ENCODE data around the gene NEK4.

NEK4 gene

DNA sequence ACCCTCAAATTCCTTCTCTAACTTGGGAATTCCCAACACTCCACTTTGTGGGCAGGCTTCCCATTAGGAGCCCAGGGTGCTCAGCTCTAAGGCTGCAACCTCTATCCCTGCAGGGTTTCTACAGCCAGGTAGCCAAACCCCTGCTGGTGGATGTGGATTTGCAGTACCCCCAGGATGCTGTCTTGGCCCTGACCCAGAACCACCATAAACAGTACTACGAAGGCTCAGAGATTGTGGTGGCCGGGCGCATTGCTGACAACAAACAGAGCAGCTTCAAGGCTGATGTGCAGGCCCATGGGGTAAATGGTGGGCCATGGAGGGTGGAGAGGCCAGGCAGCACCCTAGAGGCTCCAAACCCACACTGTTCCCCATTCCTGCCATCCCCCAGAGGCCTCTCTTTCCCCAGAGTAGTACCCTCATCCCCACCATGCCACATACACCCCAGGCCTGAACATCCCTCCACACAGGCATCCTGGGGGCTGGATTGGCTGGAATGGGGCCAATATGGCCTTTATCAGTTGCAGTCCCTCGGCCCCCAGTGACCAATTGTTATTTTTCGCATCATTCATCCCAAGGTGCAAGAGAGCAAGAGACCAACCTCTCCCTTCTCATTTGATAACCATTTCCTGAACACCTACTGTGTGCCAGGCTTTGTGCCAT is 14.3 kb upstream of the NEK4 start:
- no peak for TF ChIP-seq CTCF (conservative IDR thresholded peaks at IDR 0.05; ENCODE audit: low read depth, low read length)
- H3K4me3 ChIP-seq (ENCODE audit: low read depth, low read length) = no peak overlapping the region
- DNase-seq (ENCODE audit: low read depth) = no peak

DNA sequence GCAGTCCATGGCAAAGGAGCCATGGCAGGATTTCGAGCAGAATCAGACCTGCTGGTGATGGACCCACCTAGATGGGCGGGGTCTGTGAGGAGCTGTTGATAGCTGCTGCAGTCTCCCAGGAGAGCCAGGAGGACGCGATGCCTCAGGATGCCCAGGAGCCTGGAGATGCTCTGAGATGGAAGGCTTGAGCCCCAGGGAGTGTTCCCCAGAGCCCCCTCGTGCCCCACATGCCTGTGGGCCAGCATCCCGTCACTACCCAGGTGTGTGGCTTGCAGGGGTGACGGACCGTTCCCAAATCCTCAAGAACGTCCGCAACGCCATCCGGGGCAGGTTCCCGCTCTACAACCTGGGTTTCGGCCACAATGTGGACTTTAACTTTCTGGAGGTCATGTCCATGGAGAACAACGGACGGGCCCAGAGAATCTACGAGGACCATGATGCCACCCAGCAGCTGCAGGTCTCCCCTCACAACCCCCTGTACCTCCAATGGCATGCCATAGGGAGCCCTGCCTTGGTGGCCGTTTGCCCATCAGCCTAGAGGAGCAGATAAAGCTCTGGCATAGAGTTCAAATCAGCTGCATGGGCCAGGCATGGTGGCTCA is 13.4 kb upstream of the NEK4 start:
- DNase-seq (ENCODE audit: low read depth) = no peak
- no peak for TF ChIP-seq CTCF (conservative IDR thresholded peaks at IDR 0.05; ENCODE audit: low read depth, low read length)

DNA sequence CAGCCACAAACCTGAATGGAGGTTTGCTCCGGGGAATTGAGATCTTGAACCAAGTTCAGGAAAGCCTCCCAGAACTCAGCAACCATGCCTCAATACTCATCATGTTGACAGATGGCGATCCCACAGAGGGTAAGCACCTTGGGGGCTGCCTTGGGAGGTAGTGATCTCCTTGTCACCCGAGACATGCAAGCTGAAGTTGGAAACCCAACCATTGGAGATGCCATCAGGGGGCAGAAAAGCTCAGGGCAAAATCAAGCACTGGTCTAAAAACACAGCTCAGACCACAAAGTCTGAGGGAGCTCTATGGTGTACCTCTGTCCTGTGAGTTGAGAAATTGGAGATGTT is 12.4 kb upstream of the NEK4 start:
- peak; percentile 27 for TF ChIP-seq CTCF (conservative IDR thresholded peaks at IDR 0.05; ENCODE audit: low read depth, low read length)
- DNase-seq (ENCODE audit: low read depth) = peak; percentile 14
- no peak overlapping the region for H3K4me3 ChIP-seq (ENCODE audit: low read depth, low read length)

More for the DNA sequence above, 13.4 kb upstream of the NEK4 start:
- no peak overlapping the region for H3K4me3 ChIP-seq (ENCODE audit: low read depth, low read length)

- DNase-seq (ENCODE audit: low read depth) = no peak
- TF ChIP-seq CTCF (conservative IDR thresholded peaks at IDR 0.05; ENCODE audit: low read depth, low read length) = no peak
These were observed 11.9 kb upstream of the NEK4 start for GRCh38 chr3:52782412-52783210.

DNA sequence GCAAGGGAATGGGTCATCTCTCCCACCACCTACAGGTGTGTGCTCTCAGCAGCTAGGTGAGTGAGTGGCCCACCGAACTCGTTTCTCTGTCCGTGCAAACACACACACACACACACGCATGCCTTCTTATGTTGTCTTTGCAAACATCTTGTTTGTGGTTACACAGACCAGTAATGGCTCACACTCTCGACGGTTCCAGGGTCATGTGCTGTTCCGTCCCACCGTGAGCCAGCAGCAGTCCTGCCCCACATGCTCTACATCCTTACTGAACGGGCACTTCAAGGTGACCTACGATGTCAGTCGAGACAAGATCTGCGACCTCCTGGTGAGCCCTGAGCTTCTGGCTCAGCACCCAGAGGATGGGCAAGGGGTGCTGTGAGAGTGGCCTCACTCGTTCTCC is 11.0 kb upstream of the NEK4 start:
- no peak overlapping the region for H3K4me3 ChIP-seq (ENCODE audit: low read depth, low read length)

More at GRCh38 chr3:52782412-52783210, 11.9 kb upstream of the NEK4 start:
- H3K4me3 ChIP-seq (ENCODE audit: low read depth, low read length) = no peak overlapping the region

DNA sequence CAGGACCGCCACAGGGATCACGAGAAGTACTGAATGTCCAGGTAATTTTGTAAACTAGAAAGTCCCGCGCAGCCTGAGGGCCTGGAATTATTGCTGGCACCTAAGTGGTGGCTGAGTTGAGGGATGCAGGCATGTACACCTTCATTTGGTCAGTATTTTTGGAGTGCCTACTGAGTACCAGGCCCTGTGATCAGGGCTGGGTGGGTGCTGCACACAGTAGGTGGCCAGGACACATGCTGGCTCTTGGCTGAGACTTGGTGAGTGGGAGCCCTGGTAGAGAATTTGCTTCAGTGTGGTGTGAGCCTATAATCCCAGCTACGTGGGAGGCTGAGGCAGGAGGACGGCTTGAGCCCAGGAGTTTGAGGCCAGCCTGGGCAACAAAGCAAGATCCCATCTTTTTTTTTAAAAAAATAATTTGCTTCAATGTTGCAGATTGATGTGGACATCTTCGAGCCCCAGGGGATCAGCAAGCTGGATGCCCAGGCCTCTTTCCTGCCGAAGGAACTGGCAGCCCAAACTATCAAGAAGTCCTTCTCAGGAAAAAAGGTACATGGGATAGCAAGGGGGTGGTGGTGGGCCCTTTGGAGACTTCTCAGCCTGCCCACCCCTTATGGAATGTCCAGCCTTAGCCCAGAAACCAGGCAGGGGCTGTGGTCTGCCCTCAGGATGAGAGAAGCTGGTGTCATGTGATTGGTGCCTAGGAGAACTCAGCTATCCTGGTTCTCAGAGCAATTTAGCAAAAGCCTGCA is 9.3 kb upstream of the NEK4 start:
- H3K4me3 ChIP-seq (ENCODE audit: low read depth, low read length) = no peak overlapping the region
- no peak for DNase-seq (ENCODE audit: low read depth)
- no peak for TF ChIP-seq CTCF (conservative IDR thresholded peaks at IDR 0.05; ENCODE audit: low read depth, low read length)

More for the DNA sequence above, 11.0 kb upstream of the NEK4 start:
- DNase-seq (ENCODE audit: low read depth) = no peak
- no peak for TF ChIP-seq CTCF (conservative IDR thresholded peaks at IDR 0.05; ENCODE audit: low read depth, low read length)
